ENCODE results near the gene LCAT.

GRCh38 chr16:67928561-67929364 lies 15.2 kb downstream of the LCAT start:
- TF ChIP-seq CTCF (IDR thresholded peaks at IDR 0.05) (peak in 1 of 3 donors; percentile 85), POLR2A (IDR thresholded peaks at IDR 0.05) (no peak)
